Measurements from ENCODE around the gene RIPPLY3.

RIPPLY3 gene

DNA sequence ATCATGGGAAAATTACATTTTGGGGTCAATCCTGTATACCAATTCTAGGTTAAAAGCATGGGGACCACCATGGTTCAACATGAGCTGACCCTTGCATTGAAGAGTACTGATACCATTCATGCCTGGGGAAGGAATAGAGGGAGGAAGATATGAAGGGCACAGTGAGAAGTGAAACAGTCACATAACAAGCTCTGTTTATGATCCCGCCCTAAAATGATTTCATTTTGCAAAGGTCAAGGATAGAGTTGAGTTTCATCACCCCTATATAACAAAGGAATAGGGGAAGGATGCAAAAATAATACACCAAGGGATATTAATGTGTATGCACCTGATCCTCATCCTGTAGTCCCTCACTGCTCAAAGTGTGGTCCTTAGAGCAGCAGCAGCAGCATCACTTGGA lies 37.5 kb upstream of the RIPPLY3 start:
- CTCF ChIA-PET, result interaction anchor here (1.0 to 1.4 kb wide), 3 partner anchors 13 to 41 kb away, joined by 3 to 6 read pairs (median 4); no protein-coding TSS in a partner anchor
- no peak overlapping the region for H3K4me3 ChIP-seq (ENCODE audit: low read depth, low read length)

DNA sequence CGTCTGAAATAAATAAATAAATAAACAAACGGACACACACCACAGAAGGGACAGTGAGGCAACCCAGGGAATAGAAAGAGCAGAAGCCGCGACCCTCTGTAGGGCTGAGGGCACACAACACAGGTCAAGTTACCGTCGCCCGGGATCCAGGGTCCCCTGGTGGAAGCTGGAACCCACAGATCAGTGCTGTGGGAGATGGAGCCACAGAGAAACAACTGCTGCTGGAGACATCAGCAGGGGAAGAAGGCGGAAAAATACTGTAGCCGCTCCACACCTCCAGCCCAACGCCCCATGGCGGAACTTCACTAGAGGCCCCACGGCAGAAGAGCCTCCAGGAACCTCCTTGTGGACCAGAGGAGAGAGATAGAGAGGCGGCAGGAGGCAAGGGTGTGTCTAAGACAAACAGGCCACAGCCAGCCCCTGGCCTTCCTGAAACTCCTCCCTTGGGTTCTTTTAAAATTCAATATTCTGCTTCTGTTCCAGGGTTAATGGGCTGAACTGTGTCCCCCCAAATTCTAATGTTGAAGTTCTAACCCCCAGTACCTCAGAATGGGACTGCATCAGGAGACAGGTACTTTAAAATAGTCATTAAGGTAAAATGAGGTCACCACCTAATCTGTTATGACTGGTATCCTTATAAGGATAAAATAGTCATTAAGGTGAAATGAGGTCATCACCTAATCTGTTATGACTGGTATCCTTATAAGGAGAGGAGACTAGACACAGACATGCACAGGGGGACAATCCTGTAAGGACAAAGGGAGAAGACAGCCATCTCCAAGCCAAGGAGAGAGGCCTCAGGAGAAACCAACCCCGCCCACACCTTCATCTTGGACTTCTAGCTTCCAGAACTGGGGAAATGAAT lies 32.3 kb upstream of the RIPPLY3 start:
- H3K4me1 ChIP-seq (ENCODE audit: control insufficient read depth, insufficient read depth, low read length), result no peaks in the 10 kb centered on the region; the same call in none of the 2 replicates
- POLR2A ChIA-PET, result no interaction called here
- CTCF ChIA-PET, result interaction anchor here (0.9 to 5.3 kb wide), 2 partner anchors 11 to 16 kb away, joined by 3 to 36 read pairs; no protein-coding TSS in a partner anchor
- no peaks in the 10 kb centered on the region for H3K9me3 ChIP-seq (ENCODE audit: control insufficient read depth, insufficient read depth, low read depth, low read length)
- H3K27ac ChIP-seq (ENCODE audit: extremely low read depth, low read depth, low read length), result peak overlapping the region; percentile 25; the same call in 1 of the 2 replicates
- no peaks in the 10 kb centered on the region for H3K36me3 ChIP-seq (ENCODE audit: control insufficient read depth in 2 of 2, insufficient read depth in 1 of 2, low read length in 2 of 2)
- H3K4me3 ChIP-seq (ENCODE audit: low read depth, low read length), result no peak overlapping the region
- TF ChIP-seq, protein P1, sequence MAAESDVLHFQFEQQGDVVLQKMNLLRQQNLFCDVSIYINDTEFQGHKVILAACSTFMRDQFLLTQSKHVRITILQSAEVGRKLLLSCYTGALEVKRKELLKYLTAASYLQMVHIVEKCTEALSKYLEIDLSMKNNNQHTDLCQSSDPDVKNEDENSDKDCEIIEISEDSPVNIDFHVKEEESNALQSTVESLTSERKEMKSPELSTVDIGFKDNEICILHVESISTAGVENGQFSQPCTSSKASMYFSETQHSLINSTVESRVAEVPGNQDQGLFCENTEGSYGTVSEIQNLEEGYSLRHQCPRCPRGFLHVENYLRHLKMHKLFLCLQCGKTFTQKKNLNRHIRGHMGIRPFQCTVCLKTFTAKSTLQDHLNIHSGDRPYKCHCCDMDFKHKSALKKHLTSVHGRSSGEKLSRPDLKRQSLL (tag by site-specific recombination; IDR thresholded peaks at IDR 0.05), result peak; percentile 48; the same call in 1 of the 2 replicates
- TF ChIP-seq ZBTB1 (tag by site-specific recombination; IDR thresholded peaks at IDR 0.05) (no peak), ZNF184 (tag by site-specific recombination; IDR thresholded peaks at IDR 0.05) (peak; percentile 86), ZNF146 (tag by site-specific recombination; IDR thresholded peaks at IDR 0.05) (no peak), SP2 (tag by site-specific recombination; IDR thresholded peaks at IDR 0.05) (no peak), ZBTB20 (tag by site-specific recombination; IDR thresholded peaks at IDR 0.05) (no peak; the same call in 1 of the 2 replicates), ZFP41 (tag by site-specific recombination; IDR thresholded peaks at IDR 0.05; ENCODE audit: borderline replicate concordance) (no peak), ZNF837 (tag by site-specific recombination; IDR thresholded peaks at IDR 0.05) (no peak), ZNF280C (tag by site-specific recombination; IDR thresholded peaks at IDR 0.05) (no peak), ZNF621 (tag by site-specific recombination; IDR thresholded peaks at IDR 0.05) (no peak), ZNF660 (tag by site-specific recombination; IDR thresholded peaks at IDR 0.05) (no peak), HOXC10 (CRISPR knock-in tag; IDR thresholded peaks at IDR 0.05) (no peak), ZNF558 (tag by site-specific recombination; IDR thresholded peaks at IDR 0.05) (0 out of 2 replicates have a peak, but pooled peaks have one; percentile 30), ZFHX2 (tag by site-specific recombination; conservative IDR thresholded peaks at IDR 0.05) (no peak), KLF9 (tag by site-specific recombination; IDR thresholded peaks at IDR 0.05; ENCODE audit: low read depth) (0 out of 2 replicates have a peak, but pooled peaks have one; percentile 31), ZNF777 (tag by site-specific recombination; IDR thresholded peaks at IDR 0.05; ENCODE audit: borderline replicate concordance) (no peak), ZNF596 (tag by site-specific recombination; IDR thresholded peaks at IDR 0.05) (no peak), ZNF394 (tag by site-specific recombination; IDR thresholded peaks at IDR 0.05; ENCODE audit: borderline replicate concordance) (no peak), ZNF133 (tag by site-specific recombination; IDR thresholded peaks at IDR 0.05) (no peak), ZNF398 (tag by site-specific recombination; IDR thresholded peaks at IDR 0.05) (0 out of 2 replicates have a peak, but pooled peaks have one; percentile 27)
- TF ChIP-seq, protein P2, sequence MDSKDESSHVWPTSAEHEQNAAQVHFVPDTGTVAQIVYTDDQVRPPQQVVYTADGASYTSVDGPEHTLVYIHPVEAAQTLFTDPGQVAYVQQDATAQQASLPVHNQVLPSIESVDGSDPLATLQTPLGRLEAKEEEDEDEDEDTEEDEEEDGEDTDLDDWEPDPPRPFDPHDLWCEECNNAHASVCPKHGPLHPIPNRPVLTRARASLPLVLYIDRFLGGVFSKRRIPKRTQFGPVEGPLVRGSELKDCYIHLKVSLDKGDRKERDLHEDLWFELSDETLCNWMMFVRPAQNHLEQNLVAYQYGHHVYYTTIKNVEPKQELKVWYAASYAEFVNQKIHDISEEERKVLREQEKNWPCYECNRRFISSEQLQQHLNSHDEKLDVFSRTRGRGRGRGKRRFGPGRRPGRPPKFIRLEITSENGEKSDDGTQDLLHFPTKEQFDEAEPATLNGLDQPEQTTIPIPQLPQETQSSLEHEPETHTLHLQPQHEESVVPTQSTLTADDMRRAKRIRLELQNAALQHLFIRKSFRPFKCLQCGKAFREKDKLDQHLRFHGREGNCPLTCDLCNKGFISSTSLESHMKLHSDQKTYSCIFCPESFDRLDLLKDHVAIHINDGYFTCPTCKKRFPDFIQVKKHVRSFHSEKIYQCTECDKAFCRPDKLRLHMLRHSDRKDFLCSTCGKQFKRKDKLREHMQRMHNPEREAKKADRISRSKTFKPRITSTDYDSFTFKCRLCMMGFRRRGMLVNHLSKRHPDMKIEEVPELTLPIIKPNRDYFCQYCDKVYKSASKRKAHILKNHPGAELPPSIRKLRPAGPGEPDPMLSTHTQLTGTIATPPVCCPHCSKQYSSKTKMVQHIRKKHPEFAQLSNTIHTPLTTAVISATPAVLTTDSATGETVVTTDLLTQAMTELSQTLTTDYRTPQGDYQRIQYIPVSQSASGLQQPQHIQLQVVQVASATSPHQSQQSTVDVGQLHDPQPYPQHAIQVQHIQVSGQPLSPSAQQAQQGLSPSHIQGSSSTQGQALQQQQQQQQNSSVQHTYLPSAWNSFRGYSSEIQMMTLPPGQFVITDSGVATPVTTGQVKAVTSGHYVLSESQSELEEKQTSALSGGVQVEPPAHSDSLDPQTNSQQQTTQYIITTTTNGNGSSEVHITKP (tag by site-specific recombination; IDR thresholded peaks at IDR 0.05), result peak; percentile 52; the same call in 1 of the 2 replicates
- TF ChIP-seq, protein P3, sequence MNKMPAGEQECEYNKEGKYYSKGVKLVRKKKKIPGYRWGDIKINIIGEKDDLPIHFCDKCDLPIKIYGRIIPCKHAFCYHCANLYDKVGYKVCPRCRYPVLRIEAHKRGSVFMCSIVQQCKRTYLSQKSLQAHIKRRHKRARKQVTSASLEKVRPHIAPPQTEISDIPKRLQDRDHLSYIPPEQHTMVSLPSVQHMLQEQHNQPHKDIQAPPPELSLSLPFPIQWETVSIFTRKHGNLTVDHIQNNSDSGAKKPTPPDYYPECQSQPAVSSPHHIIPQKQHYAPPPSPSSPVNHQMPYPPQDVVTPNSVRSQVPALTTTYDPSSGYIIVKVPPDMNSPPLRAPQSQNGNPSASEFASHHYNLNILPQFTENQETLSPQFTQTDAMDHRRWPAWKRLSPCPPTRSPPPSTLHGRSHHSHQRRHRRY (tag by site-specific recombination; IDR thresholded peaks at IDR 0.05), result no peak

More for the DNA sequence above, 37.5 kb upstream of the RIPPLY3 start:
- TF ChIP-seq ZNF549 (tag by site-specific recombination; IDR thresholded peaks at IDR 0.05) (no peak), ZNF366 (tag by site-specific recombination; conservative IDR thresholded peaks at IDR 0.05) (0 out of 2 replicates have a peak, but pooled peaks have one; percentile 16)
- peaks cover 8% of the 10 kb centered on the region; the same call in 1 of the 2 replicates for H3K4me1 ChIP-seq (ENCODE audit: control insufficient read depth, insufficient read depth, low read length)
- H3K27ac ChIP-seq (ENCODE audit: extremely low read depth, low read depth, low read length), result no peak overlapping the region
- H3K9me3 ChIP-seq (ENCODE audit: control insufficient read depth, insufficient read depth, low read depth, low read length), result no peaks in the 10 kb centered on the region
- no peaks in the 10 kb centered on the region for H3K36me3 ChIP-seq (ENCODE audit: control insufficient read depth in 2 of 2, insufficient read depth in 1 of 2, low read length in 2 of 2)
- POLR2A ChIA-PET, result interaction anchor here (0.7 kb wide), 1 partner anchor 1562 kb away, joined by 3 read pairs; no protein-coding TSS in a partner anchor

Measured in HEK293 (cell line).